ENCODE measurements around the gene LRRC26.

LRRC26 gene

GRCh38 chr9:137183980-137184595, 14.2 kb upstream of the LRRC26 start:
- no peak overlapping the region for H3K4me3 ChIP-seq (ENCODE audit: low read depth, low read length)
- no peak for DNase-seq (ENCODE audit: low read depth)
- TF ChIP-seq CTCF (conservative IDR thresholded peaks at IDR 0.05; ENCODE audit: low read depth, low read length) = no peak

- no peak for DNase-seq (ENCODE audit: low read depth)
- no peak for TF ChIP-seq CTCF (conservative IDR thresholded peaks at IDR 0.05; ENCODE audit: low read depth, low read length)
- no peak overlapping the region for H3K4me3 ChIP-seq (ENCODE audit: low read depth, low read length)
Measured at GRCh38 chr9:137182836-137183235, 13.0 kb upstream of the LRRC26 start.

- no peak overlapping the region for H3K4me3 ChIP-seq (ENCODE audit: low read depth, low read length)
- no peak for DNase-seq (ENCODE audit: low read depth)
- TF ChIP-seq CTCF (conservative IDR thresholded peaks at IDR 0.05; ENCODE audit: low read depth, low read length) = no peak
Measured at GRCh38 chr9:137181680-137182079, 11.8 kb upstream of the LRRC26 start.

GRCh38 chr9:137180491-137180890, 10.6 kb upstream of the LRRC26 start:
- no peak for DNase-seq (ENCODE audit: low read depth)
- no peak overlapping the region for H3K4me3 ChIP-seq (ENCODE audit: low read depth, low read length)
- TF ChIP-seq CTCF (conservative IDR thresholded peaks at IDR 0.05; ENCODE audit: low read depth, low read length) = no peak

- no peak overlapping the region for H3K4me3 ChIP-seq (ENCODE audit: low read depth, low read length)
- no peak for DNase-seq (ENCODE audit: low read depth)
- TF ChIP-seq CTCF (conservative IDR thresholded peaks at IDR 0.05; ENCODE audit: low read depth, low read length) = no peak
Measured at GRCh38 chr9:137179761-137180160, 9.9 kb upstream of the LRRC26 start.

- no peak overlapping the region for H3K4me3 ChIP-seq (ENCODE audit: low read depth, low read length)
- TF ChIP-seq CTCF (conservative IDR thresholded peaks at IDR 0.05; ENCODE audit: low read depth, low read length) = no peak
- no peak for DNase-seq (ENCODE audit: low read depth)
Measured at GRCh38 chr9:137178939-137179630, 9.2 kb upstream of the LRRC26 start.

Measured in choroid plexus epithelial cell (primary cell).